HL-60/S4 treated with phorbol 12-myristate 13-acetate at 8.2 ng/mL for 4 days and 3 days (cell line): ENCODE measurements around the gene CFAP46.
"Not testable (repeated sequence)": the region's sequence is repeated elsewhere in the genome, so short reads cannot be mapped to it uniquely, and the experiment has no call there.

Source experiments
- in situ Hi-C: fragments of 300-500 bp; cut with MboI; formaldehyde crosslinking; loops from 2 replicates; pipeline ENCODE4 v1.15.0; 2022; ENCODE audit warnings: low sequenced_read_pairs

Gene CFAP46

DNA sequence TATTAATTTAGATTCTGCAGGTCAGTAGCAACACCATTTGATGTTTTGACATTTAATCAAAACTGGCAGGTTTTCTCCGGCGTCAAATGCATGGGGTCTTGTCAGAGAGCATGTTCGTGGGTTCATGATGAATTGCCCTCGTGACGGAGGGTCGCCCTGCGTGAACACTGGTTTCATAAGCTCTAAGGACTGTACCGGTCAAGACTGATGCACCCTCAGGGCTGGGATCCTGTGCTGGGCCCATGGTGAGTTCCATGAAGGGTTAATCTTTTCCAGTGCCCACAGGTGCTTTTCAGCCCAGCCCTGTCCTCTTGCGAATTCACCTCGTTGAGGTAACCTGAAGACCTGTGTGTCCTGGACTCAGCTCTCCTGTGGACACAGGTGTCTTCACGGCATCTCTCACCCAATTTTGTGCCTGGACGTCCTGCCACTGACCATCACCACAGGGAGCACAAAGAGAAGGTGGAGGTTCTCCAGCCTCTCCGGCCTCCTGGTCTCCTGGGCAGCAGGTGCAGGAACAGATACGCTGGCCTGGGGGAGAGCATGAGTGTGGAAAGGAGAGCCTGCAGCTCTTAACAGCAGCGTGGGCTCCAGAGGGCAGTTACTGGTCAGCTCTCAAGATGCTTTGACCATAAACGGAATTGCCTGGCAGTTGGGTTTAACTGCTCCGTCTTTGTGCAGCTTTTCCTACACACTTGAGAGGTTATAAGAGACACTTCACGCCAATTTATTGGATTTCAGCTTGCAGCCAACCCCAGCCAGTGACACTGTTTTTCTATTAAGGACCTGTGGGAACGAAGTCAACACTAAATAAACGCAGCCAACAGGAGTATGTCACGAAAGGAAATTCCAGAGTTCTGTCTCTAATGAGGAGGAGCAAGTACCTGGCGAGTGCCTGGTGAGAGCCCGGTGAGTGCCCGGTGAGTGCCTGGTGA lies 37.4 kb upstream of the CFAP46 start:
- in situ Hi-C loops: no loop called here

GRCh38 chr10:132978542-132978941 lies 36.2 kb upstream of the CFAP46 start:
- in situ Hi-C loops: no loop called here

GRCh38 chr10:132977807-132978206 lies 35.4 kb upstream of the CFAP46 start:
- in situ Hi-C loops: no loop called here

- in situ Hi-C loops: no loop called here
Measured at GRCh38 chr10:132977076-132977475, 34.7 kb upstream of the CFAP46 start.

DNA sequence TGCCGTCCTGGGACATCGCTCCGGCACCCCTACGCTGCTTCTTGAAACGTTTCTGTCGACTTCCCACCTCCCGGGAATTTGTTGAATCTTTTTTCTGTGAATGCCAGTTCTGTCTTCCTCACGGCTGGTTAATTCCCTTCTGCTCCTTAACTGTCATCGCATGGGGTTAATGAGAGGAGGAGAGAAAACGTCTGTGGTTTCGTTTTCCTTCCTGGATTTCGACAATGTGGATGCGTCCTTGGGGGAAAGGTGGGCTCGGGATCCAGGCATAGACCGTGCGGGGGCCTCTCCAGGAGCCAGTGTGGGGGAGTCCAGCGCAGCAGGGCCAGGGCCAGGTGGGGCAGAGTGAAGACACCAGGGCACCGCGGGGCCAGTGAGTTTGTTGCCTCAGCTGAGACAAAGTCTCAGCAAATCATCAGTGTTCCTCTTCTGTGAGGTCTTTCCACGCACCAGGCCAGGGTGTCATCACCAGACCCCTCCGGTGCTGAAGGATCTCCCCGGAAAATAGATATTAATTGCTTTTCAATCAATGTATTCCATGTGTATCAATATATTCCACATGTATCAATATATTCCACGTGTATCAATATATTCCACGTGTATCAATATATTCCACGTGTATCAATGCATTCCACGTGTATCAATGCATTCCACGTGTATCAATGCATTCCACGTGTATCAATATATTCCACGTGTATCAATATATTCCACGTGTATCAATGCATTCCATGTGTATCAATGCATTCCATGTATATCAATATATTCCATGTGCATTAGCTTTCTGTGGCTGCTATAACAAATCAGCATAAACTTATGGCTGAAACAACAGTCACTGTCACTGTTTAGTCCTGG lies 33.7 kb upstream of the CFAP46 start:
- in situ Hi-C loops: no loop called here

DNA sequence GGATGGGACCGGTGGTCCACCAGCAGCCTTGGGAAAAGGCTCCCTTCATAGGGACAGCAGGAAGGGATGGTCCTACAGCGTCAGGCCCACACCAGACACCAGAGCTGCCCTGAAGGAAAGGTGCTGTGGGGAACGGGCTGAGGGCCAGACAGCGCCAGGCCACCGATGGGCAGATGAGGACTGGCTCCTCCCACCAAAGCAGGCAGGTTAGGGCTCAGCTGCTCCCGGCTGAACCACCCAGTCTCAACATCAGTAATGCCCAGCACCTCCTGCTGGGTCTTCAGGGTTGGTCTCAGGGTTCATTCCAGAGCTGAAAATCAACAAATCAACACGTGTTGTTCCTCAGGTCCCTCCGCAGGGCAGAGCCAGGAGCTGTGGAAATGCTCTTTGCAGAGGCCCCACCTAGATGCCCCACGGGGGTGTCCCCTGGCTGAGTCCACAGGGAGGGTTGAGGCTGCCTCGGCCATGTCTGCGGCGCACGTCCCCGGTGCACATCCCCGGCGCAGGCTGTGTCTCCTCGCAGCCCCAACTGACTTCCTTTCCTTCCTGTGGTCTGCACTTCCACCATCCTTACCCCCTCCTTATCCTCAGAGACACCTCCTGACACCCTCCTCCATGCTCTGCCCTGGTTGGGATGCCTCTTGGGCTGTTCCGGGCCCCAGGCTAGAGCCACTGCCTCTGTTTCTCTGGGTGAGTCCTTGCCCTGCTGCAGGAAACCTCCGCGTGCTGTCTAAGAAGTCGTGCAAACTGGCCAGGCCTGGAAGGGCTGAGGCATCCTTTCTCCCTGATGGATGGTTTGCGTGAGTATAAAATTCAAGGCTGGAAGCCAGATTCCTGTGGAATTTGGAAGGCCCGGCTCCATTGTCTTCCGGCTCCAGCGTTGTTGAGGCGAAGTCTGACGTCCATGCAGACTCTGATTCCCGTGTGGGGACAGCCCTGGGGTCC lies 32.8 kb upstream of the CFAP46 start:
- in situ Hi-C loops: no loop called here

GRCh38 chr10:132974249-132974796 lies 32.0 kb upstream of the CFAP46 start:
- in situ Hi-C loops: no loop called here

DNA sequence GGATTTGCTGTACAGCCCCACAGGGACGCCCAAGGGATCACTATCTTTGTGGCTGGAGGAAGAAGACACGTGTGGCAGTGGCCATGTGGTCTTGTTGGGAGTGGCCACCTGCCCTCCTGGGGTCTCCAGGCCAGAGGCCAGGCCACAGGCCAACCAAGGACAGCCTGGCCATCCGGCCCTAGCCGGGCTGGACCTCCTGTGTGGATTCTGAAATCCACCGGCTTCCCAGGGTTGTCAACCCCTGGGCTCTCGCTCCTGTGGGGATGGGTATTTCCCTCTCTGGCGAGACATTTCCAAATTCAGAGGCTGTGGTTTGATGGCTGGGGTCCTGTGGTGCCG lies 31.5 kb upstream of the CFAP46 start:
- in situ Hi-C loops: no loop called here

DNA sequence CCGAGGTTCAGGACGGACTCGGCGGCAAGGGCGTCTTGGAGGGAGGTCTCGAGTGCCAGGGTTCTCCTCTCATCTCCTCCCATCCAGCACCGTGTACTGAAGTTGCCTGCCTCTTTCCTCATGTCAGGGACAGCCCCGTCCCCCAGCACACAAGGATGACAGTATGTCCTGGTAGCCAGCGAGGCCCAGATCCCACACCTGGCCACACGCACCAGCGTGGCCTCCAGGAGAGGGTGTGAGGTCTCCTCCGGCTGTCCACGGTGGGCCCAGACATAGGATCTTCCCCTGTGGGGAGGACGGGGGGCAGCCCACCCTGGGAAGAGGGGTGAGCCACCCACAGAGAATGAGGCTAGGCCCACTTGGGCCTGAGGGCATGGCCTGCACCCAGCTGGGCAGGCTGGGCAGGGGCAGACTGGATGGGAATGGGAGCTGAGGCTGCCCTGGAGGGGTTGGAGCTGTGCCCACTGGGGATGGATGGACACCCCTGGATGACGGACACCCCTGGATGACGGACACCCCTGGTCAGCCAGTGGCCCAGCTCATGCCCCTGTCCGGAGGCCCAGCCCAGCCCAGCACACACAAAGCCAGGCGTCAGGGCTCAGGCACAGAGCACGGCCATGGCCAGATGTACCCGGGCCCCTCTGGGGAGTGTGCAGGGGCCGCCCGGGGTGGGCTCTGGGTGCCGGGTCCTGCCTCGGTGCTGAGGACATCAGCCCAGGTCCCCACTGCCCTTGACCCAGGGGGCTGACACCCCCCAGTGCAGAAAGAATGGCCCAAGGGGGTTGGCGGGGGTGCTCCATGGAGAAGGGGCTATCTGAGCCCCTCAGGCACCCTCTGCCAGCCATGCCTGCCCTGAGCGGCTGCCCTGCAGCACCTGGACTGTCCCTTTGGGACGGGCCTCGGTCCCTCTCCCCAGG lies 30.9 kb upstream of the CFAP46 start:
- in situ Hi-C loops: no loop called here

- in situ Hi-C loops: no loop called here
Measured at GRCh38 chr10:132972149-132972985, 30.0 kb upstream of the CFAP46 start.

- in situ Hi-C loops: no loop called here
Measured at GRCh38 chr10:132971448-132972148, 29.2 kb upstream of the CFAP46 start.

- in situ Hi-C loops: no loop called here
Measured at GRCh38 chr10:132970641-132971438, 28.5 kb upstream of the CFAP46 start.

DNA sequence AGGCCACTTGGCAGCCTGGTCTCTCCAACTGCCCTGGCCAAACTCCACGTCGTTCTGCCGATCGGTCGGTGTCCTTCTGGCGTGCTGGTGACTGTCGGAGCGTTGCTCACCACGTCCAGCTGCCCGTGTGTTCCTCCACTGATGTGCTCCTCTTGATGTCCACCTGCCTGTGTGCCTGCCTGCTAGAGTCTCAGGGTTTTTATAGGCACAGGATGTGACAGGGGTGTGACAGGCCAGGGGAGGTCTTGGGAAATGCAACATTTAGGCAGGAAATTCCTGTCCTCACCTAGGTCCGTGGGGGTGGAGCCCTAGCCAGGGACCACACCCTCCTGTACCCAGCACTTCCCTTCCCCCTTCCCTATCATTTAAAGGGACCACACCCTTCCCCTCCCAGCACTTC lies 25.2 kb upstream of the CFAP46 start:
- in situ Hi-C loops: no loop called here

- in situ Hi-C loops: no loop called here
Measured at GRCh38 chr10:132965411-132966057, 23.2 kb upstream of the CFAP46 start.

DNA sequence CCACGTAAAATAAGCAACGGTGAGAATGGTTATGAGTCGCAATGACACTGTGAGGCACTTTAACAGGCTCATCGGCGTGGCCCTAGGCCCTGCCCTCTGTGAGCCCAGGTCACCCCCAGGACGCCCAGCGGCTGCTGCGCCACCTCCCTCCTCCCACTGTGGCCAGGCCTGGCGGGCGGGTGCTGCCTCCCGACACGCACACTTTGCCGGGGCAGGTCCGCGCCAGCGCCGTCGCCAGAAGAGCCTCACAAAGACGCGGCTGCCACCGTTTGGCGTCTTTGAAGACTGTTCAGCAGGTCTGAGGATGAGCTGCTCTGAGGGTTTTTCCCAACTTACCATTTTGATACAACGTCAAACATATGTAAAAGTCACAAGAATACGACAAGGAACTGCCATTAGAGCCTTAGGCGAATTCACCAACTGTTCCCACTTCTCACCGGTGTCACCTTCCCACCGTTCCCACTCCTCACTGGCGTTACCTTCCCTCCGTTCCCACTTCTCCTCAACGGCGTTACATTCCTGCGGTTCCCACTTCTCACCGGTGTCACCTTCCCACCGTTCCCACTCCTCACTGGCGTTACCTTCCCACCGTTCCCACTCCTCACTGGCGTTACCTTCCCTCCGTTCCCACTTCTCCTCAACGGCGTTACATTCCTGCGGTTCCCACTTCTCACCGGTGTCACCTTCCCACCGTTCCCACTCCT lies 22.5 kb upstream of the CFAP46 start:
- in situ Hi-C loops: not testable (repeated sequence)

GRCh38 chr10:132964231-132964630 lies 21.9 kb upstream of the CFAP46 start:
- in situ Hi-C loops: no loop called here
